ENCODE measurements around the gene PACRG.

PACRG gene

GRCh38 chr6:162773996-162774395 is 46.2 kb downstream of the PACRG start:
- in situ Hi-C loops (cut with MboI; ENCODE audit: low sequenced_read_pairs), result no loop called here

GRCh38 chr6:162777091-162777490 is 49.3 kb downstream of the PACRG start:
- in situ Hi-C loops (cut with MboI; ENCODE audit: low sequenced_read_pairs), result no loop called here

- in situ Hi-C loops (cut with MboI; ENCODE audit: low sequenced_read_pairs), result no loop called here
These were observed 50.8 kb downstream of the PACRG start for GRCh38 chr6:162778603-162779002.

- in situ Hi-C loops (cut with MboI; ENCODE audit: low sequenced_read_pairs), result no loop called here
These were observed 58.0 kb downstream of the PACRG start for GRCh38 chr6:162785632-162786242.

DNA sequence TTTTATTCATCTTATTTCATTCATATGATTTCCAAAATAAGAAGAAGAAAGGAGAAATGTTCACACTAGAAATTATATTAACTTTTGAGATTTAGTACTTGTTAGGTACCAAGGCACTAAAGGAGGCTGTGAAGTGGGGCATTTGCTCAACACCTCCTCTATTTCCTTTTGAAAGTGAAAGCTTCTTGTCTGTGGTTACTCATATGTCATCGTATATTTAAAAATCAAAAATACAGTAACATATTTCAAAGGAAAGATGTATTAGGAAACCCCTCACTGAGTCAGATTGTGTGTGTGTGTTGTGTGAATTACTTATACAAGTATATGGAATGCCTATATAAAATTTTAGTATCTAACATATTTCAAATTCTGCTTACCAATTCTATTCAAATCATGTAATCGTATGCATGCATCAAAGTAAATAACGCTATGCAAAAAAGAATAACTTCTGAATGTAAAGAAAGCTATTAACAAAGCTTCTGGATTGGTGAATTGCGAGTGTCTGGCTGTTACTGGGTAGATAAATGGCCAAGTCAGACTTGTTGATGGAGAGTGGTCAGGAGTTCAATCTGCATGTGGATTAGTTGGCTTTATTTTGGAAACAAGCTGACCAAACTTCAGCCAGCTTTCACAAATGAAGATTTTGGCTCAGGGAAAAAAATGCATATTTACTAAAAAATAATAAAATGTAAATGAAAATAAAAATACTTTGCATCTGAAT is 70.9 kb downstream of the PACRG start:
- in situ Hi-C loops (cut with MboI; ENCODE audit: low sequenced_read_pairs), result no loop called here

DNA sequence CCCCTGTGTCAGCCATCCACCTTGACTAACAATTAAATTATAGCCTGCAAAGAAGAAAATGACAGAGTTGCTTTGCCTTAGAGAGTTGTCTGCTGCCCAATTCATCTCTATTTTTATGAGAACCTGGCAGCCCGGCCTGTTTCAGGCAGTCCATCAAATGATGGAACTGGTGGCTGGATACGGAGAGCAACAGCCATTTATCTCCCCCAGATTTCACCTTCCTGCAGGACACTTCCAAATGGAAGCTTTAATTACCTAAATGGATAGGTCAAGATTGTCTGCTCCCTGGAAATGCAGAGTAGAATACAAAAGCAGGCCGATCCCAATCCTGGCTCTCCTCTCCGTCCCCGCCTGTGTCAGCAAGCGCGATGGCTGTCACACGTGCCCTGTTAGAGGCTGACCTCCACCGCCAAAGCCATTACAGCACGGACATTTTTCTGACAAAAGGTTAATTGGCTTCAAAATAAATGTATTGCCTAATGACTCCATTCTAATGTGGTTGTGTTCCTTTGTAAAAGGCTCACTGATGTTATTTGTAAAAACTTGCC is 86.7 kb downstream of the PACRG start:
- in situ Hi-C loops (cut with MboI; ENCODE audit: low sequenced_read_pairs), result no loop called here

- in situ Hi-C loops (cut with MboI; ENCODE audit: low sequenced_read_pairs), result no loop called here
These were observed 89.4 kb downstream of the PACRG start for GRCh38 chr6:162817196-162817595.

DNA sequence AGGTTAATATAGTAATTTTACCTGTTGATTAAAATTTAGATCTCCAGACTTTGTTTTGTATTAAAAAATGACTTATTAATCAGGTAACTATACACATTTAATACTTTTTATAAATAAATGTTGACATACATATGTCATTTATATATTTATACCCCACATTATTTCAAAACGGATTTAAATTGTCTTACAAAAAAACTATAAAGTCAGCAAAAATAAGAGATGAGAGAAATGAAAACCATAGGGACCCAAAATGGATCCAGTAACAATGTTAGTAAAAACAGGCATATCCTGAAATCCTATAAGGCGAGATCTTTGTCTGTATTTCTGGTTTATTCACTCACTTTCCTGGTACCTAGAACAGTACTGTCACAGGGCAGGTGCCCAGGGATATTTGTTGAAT is 91.5 kb downstream of the PACRG start:
- in situ Hi-C loops (cut with MboI; ENCODE audit: low sequenced_read_pairs), result no loop called here

DNA sequence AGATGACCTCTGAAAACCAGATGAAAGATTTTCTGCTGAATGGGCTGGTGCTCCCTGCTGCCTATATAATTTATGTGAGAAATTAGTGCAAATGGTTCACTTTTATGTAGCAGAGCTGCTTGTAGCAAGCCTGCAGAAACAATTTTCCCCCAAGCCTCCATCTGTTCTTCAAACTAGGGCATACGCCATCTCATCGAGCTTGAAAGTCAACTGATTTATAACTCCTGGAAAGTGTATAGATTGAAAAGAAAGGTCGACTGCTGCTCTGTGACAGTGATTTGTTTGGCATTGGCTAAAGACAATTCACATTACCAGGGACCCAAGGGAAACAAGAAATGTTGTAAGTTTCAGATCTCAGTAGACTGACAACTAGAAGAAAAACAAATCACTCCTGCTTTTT is 93.3 kb downstream of the PACRG start:
- in situ Hi-C loops (cut with MboI; ENCODE audit: low sequenced_read_pairs), result no loop called here

- in situ Hi-C loops (cut with MboI; ENCODE audit: low sequenced_read_pairs), result no loop called here
These were observed 97.8 kb downstream of the PACRG start for GRCh38 chr6:162825597-162825996.

GRCh38 chr6:162829013-162829742 is 101.4 kb downstream of the PACRG start:
- in situ Hi-C loops (cut with MboI; ENCODE audit: low sequenced_read_pairs), result no loop called here

- in situ Hi-C loops (cut with MboI; ENCODE audit: low sequenced_read_pairs), result no loop called here
These were observed 106.0 kb downstream of the PACRG start for GRCh38 chr6:162833776-162834175.

- in situ Hi-C loops (cut with MboI; ENCODE audit: low sequenced_read_pairs), result no loop called here
These were observed 118.2 kb downstream of the PACRG start for GRCh38 chr6:162845972-162846371.

DNA sequence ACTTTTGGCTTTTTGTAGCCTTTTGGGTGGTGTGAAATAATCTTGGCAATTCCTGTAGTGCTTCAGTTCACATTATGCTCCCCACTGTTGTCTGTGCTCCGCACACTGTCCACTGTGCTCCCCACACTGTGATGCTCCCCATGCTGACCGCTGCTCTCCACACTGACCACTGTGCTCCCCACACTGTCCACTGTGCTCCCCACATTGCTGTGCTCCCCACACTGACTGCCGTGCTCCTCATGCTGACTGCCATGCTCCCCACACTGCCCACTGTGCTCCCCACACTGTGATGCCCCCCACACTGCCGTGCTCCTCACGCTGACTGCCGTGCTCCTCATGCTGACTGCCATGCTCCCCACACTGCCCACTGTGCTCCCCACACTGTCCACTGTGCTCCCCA is 118.9 kb downstream of the PACRG start:
- in situ Hi-C loops (cut with MboI; ENCODE audit: low sequenced_read_pairs), result no loop called here

DNA sequence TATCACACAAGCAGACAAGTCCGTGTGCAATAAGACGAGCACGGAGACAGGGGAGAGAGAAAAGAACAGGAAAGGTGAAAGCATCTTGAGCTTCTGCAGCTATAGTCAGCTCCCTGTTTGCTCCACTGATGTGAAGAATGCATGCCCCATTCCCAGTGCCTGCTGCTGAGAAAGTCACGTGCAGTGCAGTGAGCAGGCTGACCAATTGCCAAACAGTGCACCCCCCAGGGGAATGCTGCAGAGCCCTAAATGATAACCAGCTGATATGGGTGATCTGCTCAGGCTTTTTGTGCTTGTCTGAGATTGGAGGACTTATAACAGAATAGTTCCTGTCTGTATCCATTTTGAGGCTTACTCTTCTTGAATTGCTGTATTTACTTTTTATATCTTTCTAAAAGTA is 121.5 kb downstream of the PACRG start:
- in situ Hi-C loops (cut with MboI; ENCODE audit: low sequenced_read_pairs), result no loop called here

GRCh38 chr6:162852192-162852591 is 124.4 kb downstream of the PACRG start:
- in situ Hi-C loops (cut with MboI; ENCODE audit: low sequenced_read_pairs), result no loop called here

DNA sequence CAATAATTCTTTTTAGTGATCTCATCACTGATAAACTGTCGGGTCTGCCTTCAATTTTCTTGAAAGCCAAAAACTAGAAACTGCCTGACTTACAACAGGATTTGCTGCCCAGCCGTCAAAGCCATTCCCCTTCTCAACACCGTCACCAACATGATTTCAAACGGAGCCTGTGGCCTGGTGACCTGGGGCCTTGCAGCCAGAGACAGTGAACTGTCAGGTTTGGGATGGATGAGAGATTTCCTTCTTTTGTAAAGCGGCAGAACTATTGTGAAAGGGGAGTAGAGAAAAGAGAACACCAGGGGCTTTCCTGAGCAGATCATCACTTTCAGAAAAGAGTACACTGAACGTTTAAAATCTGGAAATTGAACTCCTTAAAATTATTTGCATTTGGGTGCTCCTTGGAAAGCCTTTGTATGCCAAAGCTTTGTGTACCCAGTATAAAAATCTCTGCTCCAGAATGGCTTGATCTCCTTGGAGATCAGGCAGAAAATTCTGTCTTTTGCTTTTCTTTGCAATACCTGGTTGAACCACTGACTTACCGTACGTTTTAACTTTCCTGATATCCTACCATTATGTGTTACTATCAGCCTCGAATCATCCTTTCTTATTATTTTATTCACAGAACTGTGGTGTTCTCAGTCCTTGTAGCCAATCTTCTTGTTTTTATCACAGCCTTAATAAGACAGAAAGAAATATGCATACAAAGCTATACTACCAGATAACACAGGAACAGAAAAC is 125.2 kb downstream of the PACRG start:
- in situ Hi-C loops (cut with MboI; ENCODE audit: low sequenced_read_pairs), result no loop called here

DNA sequence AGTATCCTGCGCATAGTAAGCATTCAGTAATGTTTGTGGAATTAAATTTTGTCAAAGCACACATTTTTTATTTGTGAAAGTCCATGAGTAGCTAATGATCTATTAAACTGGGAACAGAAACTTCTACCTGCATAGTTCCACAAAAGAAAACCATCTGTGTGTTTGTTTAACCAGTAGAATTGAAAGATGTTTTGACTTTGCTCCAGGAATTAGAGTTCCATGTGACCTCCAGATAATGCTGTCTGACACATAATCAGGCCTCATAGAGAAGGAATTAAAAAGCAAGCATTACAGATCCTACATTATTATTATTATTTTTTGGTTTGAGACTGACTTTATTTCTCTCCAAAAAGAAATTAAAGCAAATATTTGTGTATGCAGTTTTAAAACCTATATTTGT is 126.5 kb downstream of the PACRG start:
- in situ Hi-C loops (cut with MboI; ENCODE audit: low sequenced_read_pairs), result no loop called here

DNA sequence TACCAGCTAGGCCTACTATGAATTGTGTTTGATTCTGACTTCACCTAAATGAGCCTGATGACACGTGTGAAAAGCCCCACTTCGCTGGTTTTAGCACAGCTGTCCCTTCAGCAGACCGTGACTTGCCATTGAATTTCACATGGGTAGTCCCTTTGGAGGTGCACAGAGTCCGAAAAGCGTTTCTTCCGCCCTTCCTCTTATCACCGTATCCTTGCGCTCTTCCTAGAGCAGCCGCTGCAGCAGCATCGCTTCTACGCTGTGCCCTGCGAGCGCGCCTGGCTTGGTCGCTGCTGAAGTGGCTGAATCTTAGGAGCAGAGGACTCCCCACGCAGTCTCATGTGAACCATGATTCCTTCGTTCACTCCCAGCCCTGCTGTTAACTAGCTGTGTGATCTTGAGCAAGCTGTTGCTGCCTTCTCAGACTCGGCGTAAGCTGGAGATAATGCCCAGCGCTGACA is 127.0 kb downstream of the PACRG start:
- in situ Hi-C loops (cut with MboI; ENCODE audit: low sequenced_read_pairs), result no loop called here

DNA sequence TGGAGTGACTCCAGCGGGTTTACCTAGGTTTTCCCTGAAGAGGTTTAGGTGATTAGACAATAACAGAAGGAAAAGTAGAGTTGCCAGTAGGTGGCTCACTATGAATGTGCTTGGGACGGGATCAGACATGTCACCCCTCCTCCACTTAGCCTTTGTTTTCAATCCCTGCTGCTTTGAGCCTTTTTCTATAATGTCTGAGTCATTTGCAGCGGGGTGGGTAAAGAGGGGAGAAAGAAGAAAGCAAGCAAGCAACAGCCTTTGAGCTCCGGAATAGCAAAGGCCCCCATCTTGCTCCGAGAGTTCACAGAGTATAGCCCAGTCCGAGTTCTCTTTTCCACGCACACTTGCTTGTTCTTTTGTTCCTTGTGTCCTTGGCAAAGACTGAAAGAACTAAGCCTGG is 129.1 kb downstream of the PACRG start:
- in situ Hi-C loops (cut with MboI; ENCODE audit: low sequenced_read_pairs), result no loop called here

DNA sequence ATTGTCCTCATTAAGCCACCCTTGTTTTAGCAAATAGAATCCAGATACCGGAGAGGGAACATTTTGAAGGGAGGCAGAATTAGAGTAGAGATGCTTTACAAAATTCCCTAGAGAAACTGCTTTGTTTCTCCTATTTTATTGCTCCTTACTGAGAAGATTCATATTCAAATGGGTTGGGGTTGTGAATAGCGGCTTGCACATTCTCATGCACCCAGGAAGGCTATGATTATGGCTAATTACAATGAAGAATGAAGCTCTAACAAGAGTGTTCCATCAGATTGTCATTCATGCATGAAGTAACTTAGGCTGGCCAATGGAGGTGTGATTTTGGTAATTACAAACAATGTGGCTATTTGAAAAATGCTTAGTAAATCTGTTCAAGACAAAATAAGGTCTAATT is 129.6 kb downstream of the PACRG start:
- in situ Hi-C loops (cut with MboI; ENCODE audit: low sequenced_read_pairs), result no loop called here
